SK-N-MC (cell line): ENCODE data around the gene FUCA1.

Experiments
- EZH2 ChIP-seq: fragments of 200-600 bp; sonication (generic); IDR thresholded peaks from one replicate; pipeline ENCODE4 v1.6.1; 2017; ENCODE audit warnings: antibody characterized with exemption
- POLR2AphosphoS5 ChIP-seq: IDR thresholded peaks from 2 replicates; pipeline ENCODE4 v1.6.1; 2012; ENCODE audit warnings: mild to moderate bottlenecking, low read depth, low read length, borderline replicate concordance

GRCh38 chr1:23817633-23818032 is 50.5 kb downstream of the FUCA1 start:
- TF ChIP-seq EZH2 (no peak), POLR2AphosphoS5 (no peak)
